Stimulated activated CD8-positive, alpha-beta memory T cell treated with anti-CD3 and anti-CD28 coated beads, Interleukin-4, amount 100 ng/mL, for 24 hours (primary cell): ENCODE data around the gene ZNF554.
"Not testable (repeated sequence)": the region's sequence is repeated elsewhere in the genome, so short reads cannot be mapped to it uniquely, and the experiment has no call there.

Source experiments
- DNase-seq: peaks from one replicate; pipeline ENCODE4 v3.0.0-alpha.2; 2020; ENCODE audit warnings: low read depth

ZNF554 gene

DNA sequence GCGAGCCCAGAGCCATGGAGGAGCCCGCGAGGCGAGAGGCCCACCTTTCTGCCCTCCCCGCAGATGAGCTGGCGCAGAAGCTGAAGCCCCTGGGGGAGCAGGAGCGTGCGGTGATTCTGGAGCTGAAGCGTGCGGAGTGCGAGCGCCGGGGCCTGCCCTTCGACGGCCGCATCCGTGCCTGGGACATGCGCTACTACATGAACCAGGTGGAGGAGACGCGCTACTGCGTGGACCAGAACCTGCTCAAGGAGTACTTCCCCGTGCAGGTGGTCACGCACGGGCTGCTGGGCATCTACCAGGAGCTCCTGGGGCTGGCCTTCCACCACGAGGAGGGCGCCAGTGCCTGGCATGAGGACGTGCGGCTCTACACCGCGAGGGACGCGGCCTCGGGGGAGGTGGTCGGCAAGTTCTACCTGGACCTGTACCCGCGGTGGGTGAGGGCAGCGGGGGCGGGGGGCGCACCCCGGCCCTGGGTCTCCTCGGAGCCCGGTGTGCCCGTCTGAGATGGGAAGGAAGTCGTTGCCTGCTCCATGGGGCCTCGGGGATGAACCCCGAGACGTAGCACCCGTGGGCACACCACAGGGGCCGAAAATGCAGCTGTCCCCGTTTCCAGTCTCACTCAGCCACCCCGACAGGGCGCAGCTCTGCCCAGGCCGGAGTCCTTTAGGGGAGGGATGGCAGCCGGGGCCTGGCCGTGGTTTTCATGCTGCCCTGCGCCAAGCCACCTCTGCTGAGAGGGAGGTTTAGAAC is 12.1 kb upstream of the ZNF554 start:
- no peak for DNase-seq

DNA sequence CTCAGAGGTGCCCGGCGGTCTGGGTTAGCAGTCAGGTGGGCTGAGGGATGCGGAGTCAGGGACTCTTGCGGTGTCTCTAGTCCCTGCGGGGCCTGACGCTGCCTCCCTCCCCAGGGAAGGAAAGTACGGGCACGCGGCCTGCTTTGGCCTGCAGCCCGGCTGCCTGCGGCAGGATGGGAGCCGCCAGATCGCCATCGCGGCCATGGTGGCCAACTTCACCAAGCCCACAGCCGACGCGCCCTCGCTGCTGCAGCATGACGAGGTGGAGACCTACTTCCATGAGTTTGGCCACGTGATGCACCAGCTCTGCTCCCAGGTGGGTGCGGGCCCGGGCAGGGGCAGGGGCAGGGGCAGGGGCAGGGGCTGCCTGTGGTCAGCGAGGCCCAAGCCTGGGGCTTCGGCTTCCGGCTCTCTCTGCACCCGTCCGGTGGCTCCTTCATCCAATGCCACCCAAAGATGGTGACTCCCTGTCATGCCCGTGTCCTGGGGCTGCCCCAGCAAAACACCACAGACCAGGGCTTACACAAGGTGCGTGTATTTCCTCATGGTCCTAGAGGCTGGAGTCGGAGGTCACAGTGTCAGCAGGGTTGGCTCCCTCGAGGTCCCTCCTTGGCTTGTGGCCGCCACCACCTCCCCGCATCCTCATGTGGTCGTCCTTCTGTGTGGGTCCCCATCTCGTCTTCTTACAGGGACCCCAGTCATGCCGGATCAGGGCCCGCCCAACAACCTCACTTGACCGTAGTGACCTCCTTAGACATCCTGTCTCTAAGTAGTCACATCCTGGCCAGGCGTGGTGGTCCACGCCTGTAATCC is 11.3 kb upstream of the ZNF554 start:
- no peak for DNase-seq

DNA sequence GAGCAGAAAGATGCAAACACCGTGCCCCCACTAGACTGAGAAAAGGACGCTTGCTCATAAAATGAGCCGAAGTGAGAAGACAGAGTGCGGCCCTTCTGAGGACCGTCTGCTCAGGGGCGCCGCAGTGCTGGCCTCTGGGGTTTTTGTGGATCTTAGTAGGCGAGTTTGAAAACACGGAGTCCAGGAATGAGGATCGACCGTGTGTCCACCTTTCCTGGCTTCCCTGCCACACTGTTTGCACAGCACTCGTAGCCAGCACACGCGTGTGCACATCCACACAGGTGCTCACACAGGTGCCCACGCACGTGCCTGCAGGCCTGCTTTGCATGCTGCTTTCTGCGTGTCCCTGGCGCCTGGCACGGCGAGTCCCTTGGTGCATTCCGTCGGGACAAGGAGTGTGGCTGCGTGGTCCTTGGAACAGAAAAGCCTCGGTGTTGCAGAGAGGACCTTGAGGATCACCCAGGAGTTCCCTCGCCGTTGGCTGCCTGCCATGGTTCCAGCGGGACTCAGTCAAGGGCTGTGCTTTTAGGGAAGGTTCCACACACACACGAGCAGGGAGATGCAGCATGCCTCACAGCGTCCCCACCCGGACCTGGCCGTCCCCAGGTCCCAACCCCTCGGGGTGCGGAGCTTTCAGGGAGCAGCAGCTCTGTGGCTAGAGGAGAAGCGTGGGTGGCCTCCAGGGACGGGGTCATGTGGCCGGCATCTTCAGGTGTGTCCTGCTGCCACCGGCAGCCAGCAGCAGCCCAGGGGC is 10.1 kb upstream of the ZNF554 start:
- no peak for DNase-seq

DNA sequence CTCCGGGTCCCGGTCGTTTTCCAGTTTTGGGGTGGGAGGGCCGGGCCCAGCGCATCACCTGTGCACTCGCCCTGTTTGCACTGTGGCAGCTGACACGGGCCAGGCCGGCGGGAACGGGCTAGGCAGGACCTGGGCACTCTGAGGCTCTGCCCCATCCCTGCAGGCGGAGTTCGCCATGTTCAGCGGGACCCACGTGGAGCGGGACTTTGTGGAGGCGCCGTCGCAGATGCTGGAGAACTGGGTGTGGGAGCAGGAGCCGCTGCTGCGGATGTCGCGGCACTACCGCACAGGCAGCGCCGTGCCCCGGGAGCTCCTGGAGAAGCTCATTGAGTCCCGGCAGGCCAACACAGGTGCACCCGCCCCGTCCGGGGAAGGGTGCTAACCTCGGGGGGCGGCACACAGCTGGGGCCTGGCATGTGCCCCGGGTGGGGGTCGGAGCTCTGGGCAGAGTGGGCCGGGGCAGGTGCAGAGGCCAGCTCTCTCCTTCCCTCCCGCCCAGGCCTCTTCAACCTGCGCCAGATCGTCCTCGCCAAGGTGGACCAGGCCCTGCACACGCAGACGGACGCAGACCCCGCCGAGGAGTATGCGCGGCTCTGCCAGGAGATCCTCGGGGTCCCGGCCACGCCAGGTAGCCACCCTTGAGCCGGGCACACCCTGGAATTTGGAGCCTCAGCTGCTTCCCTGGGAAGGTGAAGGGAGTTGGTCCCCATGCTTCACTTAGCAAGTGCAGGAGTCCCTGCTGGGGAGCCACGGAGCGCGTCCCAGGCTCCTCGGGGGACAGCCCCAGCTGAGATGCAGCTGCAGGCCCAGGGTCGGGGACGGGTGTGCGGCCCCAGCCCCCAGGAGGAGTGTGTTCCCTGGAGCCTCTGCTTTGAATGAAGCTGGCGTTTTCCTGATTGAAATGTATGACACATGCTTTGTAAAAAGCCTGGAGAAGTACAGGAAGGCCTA is 9.3 kb upstream of the ZNF554 start:
- no peak for DNase-seq

DNA sequence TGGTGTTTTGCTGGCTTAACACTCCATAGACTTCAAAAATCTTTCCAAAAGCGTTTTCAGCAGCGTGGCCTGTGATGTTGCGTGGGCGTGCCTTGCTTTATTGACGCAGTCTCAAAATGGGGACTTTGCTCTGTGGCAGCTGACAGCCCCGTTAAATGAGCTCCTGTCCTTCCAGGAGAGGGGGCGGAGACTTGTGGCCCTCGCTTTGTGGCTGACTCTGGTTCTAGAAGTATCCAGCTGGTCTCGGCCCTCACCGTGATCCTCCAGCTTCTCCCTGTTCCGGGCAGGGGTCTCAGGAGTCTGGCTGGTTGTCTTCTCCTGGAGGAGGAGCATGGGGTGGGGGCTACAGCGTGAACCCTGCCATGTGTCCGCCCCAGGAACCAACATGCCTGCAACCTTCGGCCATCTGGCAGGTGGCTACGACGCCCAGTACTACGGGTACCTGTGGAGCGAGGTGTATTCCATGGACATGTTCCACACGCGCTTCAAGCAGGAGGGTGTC is 8.4 kb upstream of the ZNF554 start:
- DNase-seq = no peak

DNA sequence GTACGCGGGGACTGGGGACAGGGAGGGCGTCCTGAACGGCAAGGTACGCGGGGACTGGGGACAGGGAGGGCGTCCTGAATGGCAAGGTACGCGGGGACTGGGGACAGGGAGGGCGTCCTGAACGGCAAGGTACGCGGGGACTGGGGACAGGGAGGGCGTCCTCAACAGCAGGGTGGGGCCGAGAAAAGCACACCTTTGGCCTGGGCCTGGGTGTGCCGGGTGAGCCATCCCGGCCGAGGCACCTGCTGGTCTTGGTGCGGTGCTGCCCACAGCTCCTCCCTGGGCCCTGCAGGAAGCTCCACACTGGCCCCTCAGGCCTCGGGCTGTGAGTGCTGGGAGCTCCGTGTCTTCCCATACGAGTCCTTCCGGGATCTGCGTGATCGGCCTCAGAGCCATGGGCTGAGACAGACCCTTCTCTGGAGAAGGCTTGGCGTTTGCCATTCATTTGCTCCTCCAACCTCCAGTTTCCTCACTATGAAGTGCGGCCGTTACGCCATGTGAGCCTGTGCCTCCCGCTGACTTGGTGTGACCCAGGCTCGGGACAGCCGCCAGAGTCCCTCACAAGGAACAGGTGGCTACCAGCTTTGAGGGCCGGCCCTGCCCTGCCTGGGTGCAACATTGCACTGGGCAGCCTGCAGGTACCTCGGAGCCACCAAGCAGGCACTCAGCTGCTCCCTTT is 7.8 kb upstream of the ZNF554 start:
- DNase-seq = no peak

DNA sequence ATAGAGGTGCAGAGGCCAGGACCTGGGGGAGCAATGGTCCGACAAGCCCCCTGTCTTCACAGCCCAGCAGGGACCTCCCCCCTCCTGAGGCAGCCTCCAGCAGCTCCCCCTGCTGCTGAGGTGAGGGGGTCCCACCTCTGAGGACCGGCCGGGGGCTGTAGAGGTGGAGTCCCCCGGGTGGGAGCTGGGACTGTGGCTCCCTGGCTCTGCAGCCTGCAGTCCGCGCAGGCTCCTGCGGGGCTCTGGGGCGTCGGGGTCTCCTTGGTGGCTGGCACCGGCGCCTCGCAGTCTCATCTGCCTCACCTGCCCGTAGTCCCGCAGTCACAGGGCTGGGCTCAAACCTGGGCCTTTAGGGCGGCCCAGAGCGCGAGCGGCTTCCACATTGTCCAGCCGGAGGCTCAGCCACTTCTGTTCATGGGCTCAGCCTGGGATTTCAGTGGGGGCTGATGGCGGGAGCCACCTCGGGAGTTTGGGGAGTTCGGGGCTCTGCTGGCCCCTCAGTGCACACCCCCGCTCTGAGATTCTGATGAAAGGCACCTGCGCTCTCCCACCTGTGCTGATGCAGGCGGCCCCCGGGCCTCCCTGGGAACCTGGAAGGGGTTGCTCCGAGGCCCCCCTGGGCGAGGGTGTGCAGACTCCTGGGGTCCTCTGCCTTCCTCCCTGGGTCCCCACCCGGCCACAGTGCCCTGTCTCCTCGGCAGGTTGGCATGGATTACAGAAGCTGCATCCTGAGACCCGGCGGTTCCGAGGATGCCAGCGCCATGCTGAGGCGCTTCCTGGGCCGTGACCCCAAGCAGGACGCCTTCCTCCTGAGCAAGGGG is 7.0 kb upstream of the ZNF554 start:
- no peak for DNase-seq

DNA sequence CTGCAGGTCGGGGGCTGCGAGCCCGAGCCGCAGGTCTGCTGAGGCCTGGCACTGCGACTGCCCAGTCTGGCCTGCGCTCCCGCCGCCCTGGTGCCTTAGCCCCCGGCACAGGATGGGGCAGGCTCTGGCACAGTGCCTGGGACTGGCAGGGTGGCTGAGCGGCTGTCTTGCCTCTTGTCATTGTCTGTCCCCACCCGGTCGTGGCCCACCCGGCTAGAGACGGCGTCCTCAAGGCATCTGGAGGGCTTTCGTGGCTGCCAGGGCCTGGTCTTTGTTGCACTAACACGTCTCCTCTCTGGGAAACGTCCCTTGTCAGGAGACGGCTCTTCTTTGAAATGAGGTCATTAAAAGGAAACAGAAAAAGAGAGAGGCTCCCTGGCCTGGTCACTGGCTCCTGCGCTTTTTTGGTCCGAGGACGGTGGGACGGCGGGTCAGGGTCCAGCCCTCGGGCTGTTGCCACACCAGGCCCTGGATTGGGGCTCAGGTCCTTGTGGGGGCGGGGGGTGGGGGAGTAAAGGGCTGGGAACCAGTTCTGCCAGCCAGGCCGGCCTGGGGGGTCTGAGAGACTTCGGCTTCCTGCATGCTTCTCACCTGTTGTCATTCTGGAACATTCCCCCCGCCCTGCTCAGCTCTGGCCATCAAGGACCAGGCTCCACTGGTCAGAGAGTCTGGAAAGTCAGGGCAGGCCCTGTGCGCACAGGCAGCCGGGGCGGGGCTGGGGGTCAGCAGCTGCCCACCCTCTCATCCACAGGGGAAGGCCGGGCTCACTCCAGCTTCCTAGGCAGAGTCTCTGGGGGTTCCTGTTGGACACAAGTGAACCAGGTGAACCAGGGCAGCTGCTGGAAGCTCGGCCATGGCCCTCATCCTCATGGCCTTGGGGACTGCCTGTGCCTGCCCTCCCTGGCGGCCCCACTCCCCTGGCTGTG is 6.2 kb upstream of the ZNF554 start:
- DNase-seq = no peak

DNA sequence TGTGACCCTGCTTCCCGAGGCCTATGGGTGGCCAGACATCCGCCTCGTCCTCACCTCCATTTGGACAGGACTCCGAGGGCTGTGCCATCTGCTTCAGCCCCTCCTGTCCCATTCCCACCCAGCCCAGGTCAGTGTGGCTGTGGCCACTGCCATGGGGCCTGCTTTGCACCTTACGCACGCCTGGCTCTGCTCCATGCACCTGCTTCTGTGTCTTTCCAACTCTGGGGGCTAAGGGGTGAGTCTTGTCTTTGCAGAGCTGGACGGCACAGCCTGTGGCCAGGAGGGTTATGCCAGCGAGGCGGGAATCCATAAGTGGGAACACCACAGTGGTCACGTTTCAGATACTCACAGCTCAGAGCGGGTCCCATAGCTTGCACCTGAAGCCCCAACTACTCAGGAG is 5.2 kb upstream of the ZNF554 start:
- no peak for DNase-seq

DNA sequence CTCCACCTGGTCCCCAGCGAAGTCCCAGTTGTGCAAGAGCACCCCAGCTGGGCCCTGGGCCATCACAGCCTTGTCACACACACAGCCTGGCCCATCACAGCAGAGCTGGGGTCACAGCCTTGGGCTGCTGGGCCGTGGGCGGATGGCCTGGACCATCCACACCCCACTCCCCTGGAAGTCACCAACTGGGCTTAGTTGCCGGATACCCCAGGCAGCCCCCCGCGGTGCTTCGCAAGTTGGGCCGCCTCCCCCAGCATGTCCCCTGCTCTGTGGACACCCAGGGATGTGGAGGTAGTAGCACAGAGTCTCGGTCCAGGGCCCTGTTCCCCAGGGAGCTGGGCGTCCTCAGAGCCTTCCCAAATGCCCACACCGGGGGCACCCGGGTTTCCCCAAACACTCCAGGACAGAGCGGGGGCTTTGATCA is 4.5 kb upstream of the ZNF554 start:
- DNase-seq = no peak

DNA sequence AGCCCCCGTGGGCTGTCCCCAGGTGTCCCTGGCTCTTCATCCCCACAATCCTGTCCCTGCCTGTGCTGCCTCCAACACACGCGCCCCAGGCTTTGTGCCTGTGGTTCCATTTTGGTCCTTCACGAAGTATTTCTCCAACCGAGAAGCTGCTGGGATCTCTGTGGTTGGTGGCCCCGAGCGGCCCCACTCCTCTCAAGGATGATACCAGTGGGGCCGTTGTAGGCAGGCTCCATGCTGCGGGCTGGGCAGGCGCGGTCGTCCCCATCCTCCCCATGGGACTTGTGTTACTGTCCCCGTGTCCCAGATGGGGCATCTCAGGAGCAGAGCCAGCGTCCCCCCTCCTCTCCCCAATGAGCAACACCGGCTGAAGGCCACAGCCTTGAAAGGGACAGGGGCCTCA is 3.7 kb upstream of the ZNF554 start:
- DNase-seq = no peak

DNA sequence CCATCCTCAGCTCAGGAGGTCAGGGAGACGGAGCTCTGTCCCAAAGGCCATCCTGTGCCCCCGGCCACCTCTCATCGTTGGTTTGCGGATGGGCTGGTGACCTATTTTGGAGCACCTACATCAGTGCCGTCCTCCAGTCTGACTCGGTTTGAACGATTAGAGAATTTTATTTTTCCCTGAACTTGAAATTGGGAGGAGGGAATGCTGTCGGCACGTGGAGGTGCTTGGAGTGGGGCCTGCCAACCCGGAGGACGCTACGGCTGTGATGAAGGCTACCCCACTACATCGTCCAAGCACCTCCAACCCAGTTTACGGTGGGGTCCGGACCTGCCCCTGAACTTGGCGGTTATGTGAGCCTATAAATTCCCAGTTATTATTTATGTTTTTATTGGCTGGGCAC is 3.0 kb upstream of the ZNF554 start:
- no peak for DNase-seq

DNA sequence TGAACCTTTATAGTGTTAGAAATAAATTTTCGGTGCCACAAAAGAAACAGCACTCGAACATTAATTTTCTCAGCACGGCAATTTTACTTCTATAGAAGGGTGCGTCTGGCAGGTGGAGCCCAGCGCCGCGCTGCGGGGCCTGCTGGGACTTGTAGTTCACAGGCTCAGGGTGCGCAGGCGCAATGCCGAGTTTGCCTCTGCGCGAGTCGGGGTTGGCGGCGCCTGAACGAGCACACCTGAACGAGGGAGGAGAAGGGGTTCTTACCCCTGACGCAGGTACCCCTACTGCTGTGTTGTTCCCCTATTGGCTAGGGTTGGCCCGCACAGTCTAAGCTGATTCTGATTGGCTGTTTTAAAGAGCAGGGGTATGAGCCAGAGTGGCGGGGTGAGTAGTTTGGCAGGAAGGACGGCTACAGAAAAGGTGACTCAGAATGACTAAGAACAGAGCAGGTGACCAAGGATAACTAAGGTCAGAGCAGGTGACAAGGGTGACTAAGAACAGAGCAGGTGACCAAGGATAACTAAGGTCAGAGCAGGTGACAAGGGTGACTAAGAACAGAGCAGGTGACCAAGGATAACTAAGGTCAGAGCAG is 2.3 kb upstream of the ZNF554 start:
- not testable (repeated sequence) for DNase-seq

DNA sequence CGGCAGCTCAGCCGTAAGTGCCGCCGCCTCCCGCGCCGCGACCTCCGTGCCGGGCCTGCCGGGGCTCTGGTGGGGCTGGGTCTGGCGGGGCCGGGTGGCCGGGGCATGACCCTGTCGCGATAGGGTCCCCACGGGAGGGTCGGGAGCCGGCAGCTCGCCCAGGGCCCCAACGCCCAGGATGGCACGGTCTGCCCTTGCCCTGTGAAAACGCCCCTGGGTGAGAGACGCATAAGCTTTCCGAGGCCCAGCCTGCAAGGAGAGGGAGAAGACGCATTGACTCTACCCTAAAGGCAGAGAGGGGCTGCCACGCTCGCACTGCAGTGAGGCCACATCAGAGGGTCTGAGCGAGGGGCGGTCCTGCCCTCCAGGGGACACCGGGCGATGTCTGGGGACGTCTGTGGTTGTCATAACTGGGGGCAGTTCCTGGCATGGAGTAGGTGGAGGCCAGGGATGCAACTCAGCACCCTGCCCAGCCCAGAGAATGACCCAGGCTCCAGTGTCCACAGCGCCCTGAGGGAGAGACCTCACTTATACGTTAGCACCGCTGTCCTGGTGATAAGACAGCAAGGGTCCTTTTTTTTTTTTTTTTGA is 539 bp downstream of the ZNF554 start:
- no peak for DNase-seq

DNA sequence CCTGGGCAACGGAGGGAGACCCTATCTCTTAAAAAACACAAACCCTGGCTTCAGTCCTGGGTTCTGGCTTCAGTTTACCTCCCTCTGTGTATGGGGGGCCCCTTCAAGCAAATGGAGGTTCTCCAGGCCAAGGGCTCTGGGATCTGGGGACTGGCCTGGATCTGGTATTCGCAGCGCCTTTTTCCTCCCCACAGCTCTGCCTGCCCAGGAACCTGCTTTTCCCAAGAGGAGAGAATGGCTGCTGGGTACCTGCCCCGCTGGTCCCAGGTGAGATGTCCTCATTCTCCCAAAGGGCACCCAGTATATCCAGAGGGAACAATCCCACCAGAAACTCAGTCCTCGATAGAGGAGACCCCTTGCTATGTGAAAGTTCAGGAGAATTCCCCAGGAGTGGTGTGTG is 3.2 kb downstream of the ZNF554 start:
- DNase-seq = no peak

DNA sequence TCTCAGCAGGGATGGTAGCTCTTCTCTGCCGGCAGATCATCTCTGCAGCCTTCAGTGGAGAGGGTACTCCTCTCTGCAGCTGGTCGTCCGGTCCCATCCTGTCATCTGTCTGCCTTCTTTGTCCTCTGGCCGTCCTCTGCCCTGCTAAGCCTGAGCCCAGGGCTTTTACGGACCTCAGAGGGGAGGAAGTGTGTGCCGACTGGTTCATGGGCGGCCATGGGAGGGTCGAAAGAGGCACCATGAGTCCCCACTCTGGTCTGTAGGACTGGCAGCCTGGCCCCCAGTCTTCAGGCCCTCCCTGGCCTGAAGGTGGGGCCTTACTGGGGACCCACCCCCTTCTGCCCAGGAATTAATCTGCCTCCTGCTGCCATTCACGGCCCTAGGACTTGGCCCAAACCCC is 4.0 kb downstream of the ZNF554 start:
- DNase-seq = no peak

DNA sequence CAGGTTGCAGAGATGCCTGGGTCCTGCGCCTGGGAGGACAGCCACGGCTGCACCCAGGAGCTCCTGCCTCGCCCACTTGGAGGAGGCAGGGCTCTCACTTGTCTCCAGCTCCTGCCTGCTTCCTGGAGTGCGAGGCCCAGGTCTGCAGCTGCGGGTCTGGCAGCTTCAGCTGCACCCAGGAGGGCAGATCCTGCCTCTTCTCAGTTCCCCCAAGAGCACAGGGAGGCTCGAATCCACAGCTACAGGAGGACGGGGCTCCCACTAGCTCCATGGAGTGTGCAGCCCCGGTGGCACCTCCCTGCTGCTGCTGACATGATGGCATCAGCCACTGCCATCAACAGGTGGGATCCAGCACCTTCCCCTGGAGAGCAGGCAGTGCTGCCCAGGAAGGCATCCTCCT is 4.5 kb downstream of the ZNF554 start:
- DNase-seq = no peak

DNA sequence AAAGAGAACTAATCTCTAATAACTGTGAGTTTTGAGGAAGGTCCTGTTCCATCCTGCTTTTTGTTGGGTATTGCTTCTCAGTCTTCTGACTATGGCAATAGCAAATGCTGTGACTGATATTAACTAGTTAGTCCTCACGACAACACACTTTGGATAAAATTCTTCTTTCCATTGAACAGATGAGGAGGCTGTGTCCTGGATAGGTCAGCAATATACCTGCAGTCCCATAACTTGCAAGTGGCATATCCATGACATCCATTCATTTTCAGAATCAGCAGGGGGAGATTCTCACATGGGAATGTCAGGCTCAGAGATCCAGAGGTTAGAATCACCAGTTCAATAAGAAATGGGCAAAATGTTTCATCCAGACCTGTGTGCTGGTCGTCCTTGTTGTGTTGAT is 7.4 kb downstream of the ZNF554 start:
- DNase-seq = no peak
